Natural killer cell (primary cell): ENCODE data around the gene KCNJ16. TPM values are rescaled to one million over a fixed set of nuclear protein-coding genes. Genes with fewer than 3 reads are reported as not detected.

Experiments
- ATAC-seq, 3 donors: fragments of 150-1000 bp in 2 of 3; fragments of 200-7000 bp in 1 of 3; cut with Tn5 transposase; 1 replicate in 1 of 3; 2 replicates in 2 of 3; pipeline ENCODE4 v1.10.0; 2021; ENCODE audit warnings: mild to moderate bottlenecking in 2 of 3, moderate library complexity in 2 of 3
- DNase-seq, 2 donors: peaks; one replicate each; pipeline versions ENCODE4 v3.0.0 to v3.0.0-alpha.2; 2013 to 2021; ENCODE audit warnings: mixed read lengths in 1 of 2
- H3K27ac ChIP-seq: one replicate; pipeline ENCODE4 v1.5.1; 2013; ENCODE audit warnings: mild to moderate bottlenecking, low read length
- H3K27me3 ChIP-seq: one replicate; pipeline ENCODE4 v1.6.1; 2013; ENCODE audit warnings: low read length; ENCODE audit not compliant: control insufficient read depth, insufficient read depth
- H3K36me3 ChIP-seq: one replicate; pipeline ENCODE4 v1.6.1; 2013; ENCODE audit warnings: low read length; ENCODE audit not compliant: control insufficient read depth, insufficient read depth
- H3K4me1 ChIP-seq: one replicate; pipeline ENCODE4 v1.6.1; 2013; ENCODE audit warnings: low read length; ENCODE audit not compliant: control insufficient read depth, insufficient read depth
- H3K4me3 ChIP-seq: one replicate; pipeline ENCODE4 v1.5.1; 2013; ENCODE audit warnings: low read length
- H3K9me3 ChIP-seq: one replicate; pipeline ENCODE4 v1.6.1; 2013; ENCODE audit warnings: low read length; ENCODE audit not compliant: control insufficient read depth, insufficient read depth
- H3K27ac Mint-ChIP-seq, 2 donors: one replicate each; pipeline ENCODE4 v1.8.0; 2022; ENCODE audit warnings: mild to moderate bottlenecking in 2 of 2, mixed read lengths in 2 of 2, moderate library complexity in 1 of 2
- H3K27me3 Mint-ChIP-seq, 2 donors: one replicate each; pipeline ENCODE4 v1.8.0; 2022; ENCODE audit warnings: low read depth in 2 of 2, mixed read lengths in 2 of 2
- H3K36me3 Mint-ChIP-seq: one replicate; pipeline ENCODE4 v1.8.0; 2022; ENCODE audit warnings: mixed read lengths
- H3K4me1 Mint-ChIP-seq, 2 donors: one replicate each; pipeline ENCODE4 v1.8.0; 2022; ENCODE audit warnings: mixed read lengths in 2 of 2
- H3K4me3 Mint-ChIP-seq: one replicate; pipeline ENCODE4 v1.8.0; 2022; ENCODE audit warnings: mild to moderate bottlenecking, moderate library complexity, mixed read lengths
- H3K9me3 Mint-ChIP-seq, 2 donors: one replicate each; pipeline ENCODE4 v1.8.0; 2022; ENCODE audit warnings: mixed read lengths in 2 of 2
- CTCF ChIP-seq: fragments of 200-600 bp; IDR thresholded peaks from one replicate; pipeline ENCODE4 v1.8.0; 2022; ENCODE audit warnings: antibody characterized with exemption
- WGBS: methylation state at CpG from one replicate; pipeline ENCODE4 v1.1.7; 2013; ENCODE audit warnings: missing lambda C conversion rate; ENCODE audit not compliant: insufficient coverage; 5-methylcytosine and 5-hydroxymethylcytosine counted together
- intact Hi-C: fragments of 100-400 bp; cut with micrococcal nuclease; formaldehyde crosslinking; loops from one replicate; pipeline ENCODE4 v1.14.2; 2022
- total RNA-seq, 4 donors: library from RNA; stranded (reverse); fragments of 120-200 nt in 1 of 4; gene quantifications; one replicate each; pipeline versions ENCODE4 v1.2.3 to v1.2.4, GENCODE V29; 2013 to 2022

KCNJ16 gene
- total RNA-seq, 3 donors from 2014 or later (not counting 1 experiment from before 2014, with no cell fraction given): not detected

GRCh38 chr17:70096861-70097260, 21.8 kb downstream of the KCNJ16 start:
- Histone ChIP-seq H3K27me3 (no peaks in the 10 kb centered on the region), H3K36me3 (no peaks in the 10 kb centered on the region), H3K9me3 (no peaks in the 10 kb centered on the region), H3K4me3 (no peak overlapping the region), H3K27ac (no peak overlapping the region), H3K4me1 (no peaks in the 10 kb centered on the region)
- no peak overlapping the region for H3K27ac Mint-ChIP-seq
- H3K4me3 Mint-ChIP-seq: no peak overlapping the region
- 57% methylated on average over 6 of the region's 8 CpGs for WGBS
- ATAC-seq (no peak), DNase-seq (no peak)
- H3K27me3 Mint-ChIP-seq: no peaks in the 10 kb centered on the region
- H3K4me1 Mint-ChIP-seq: peaks cover 8 to 10% of the 10 kb centered on the region in 2 donors
- no peak for TF ChIP-seq CTCF
- intact Hi-C loops: no loop called here
- no peaks in the 10 kb centered on the region for H3K9me3 Mint-ChIP-seq
- no peaks in the 10 kb centered on the region for H3K36me3 Mint-ChIP-seq

- TF ChIP-seq CTCF: no peak
- intact Hi-C loops: no loop called here
- Mint-ChIP-seq H3K27ac (no peak overlapping the region), H3K9me3 (no peaks in the 10 kb centered on the region), H3K4me3 (no peak overlapping the region), H3K36me3 (no peaks in the 10 kb centered on the region), H3K27me3 (no peaks in the 10 kb centered on the region), H3K4me1 (peaks cover 8 to 10% of the 10 kb centered on the region in 2 donors)
- DNase-seq (no peak), ATAC-seq (no peak)
- no peak overlapping the region for H3K4me3 ChIP-seq
- no peaks in the 10 kb centered on the region for H3K36me3 ChIP-seq
- H3K27me3 ChIP-seq: no peaks in the 10 kb centered on the region
- no peak overlapping the region for H3K27ac ChIP-seq
- no peaks in the 10 kb centered on the region for H3K9me3 ChIP-seq
- 70% methylated on average over 1 of the region's 2 CpGs for WGBS
- no peaks in the 10 kb centered on the region for H3K4me1 ChIP-seq
These were observed 23.0 kb downstream of the KCNJ16 start for GRCh38 chr17:70098030-70098429.

- ATAC-seq (peak in 1 of 3 donors; percentile 30), DNase-seq (no peak)
- intact Hi-C loops: no loop called here
- Histone ChIP-seq H3K9me3 (no peaks in the 10 kb centered on the region), H3K27ac (no peak overlapping the region), H3K36me3 (no peaks in the 10 kb centered on the region), H3K27me3 (no peaks in the 10 kb centered on the region), H3K4me1 (no peaks in the 10 kb centered on the region), H3K4me3 (no peak overlapping the region)
- Mint-ChIP-seq H3K4me3 (no peak overlapping the region), H3K27ac (no peak overlapping the region), H3K36me3 (no peaks in the 10 kb centered on the region), H3K4me1 (peaks cover 8 to 10% of the 10 kb centered on the region in 2 donors), H3K9me3 (no peaks in the 10 kb centered on the region), H3K27me3 (no peaks in the 10 kb centered on the region)
- 66% methylated on average over 3 of the region's 3 CpGs for whole genome bisulfite sequencing
- no peak for TF ChIP-seq CTCF
These were observed 24.3 kb downstream of the KCNJ16 start for GRCh38 chr17:70099294-70099693.

- DNase-seq (no peak), ATAC-seq (peak in 1 of 3 donors; percentile 48)
- H3K4me3 ChIP-seq: no peak overlapping the region
- no peak overlapping the region for H3K27ac ChIP-seq
- no peaks in the 10 kb centered on the region for H3K27me3 ChIP-seq
- Mint-ChIP-seq H3K27ac (no peak overlapping the region), H3K9me3 (no peaks in the 10 kb centered on the region), H3K36me3 (no peaks in the 10 kb centered on the region), H3K4me1 (peaks cover 8 to 10% of the 10 kb centered on the region in 2 donors), H3K4me3 (no peak overlapping the region), H3K27me3 (no peaks in the 10 kb centered on the region)
- 10% methylated on average over 2 of the region's 5 CpGs for WGBS
- H3K36me3 ChIP-seq: no peaks in the 10 kb centered on the region
- intact Hi-C loops: no loop called here
- H3K4me1 ChIP-seq: no peaks in the 10 kb centered on the region
- H3K9me3 ChIP-seq: no peaks in the 10 kb centered on the region
- TF ChIP-seq CTCF: no peak
These were observed 24.9 kb downstream of the KCNJ16 start for GRCh38 chr17:70099884-70100283.
